Activated CD8-positive, alpha-beta T cell treated with anti-CD3 and anti-CD28 coated beads, Interleukin-2, amount 10 ng/mL, durations not matched to agents 7 days and 5 days (primary cell): ENCODE data around the gene HGFAC. TPM values are rescaled to one million over a fixed set of nuclear protein-coding genes. Genes with fewer than 3 reads are reported as not detected.
"Not testable (repeated sequence)": the region's sequence is repeated elsewhere in the genome, so short reads cannot be mapped to it uniquely, and the experiment has no call there.

ENCODE experiments used
- ATAC-seq: fragments of 150-1000 bp; cut with Tn5 transposase; one replicate; pipeline ENCODE4 v1.10.0; 2021; ENCODE audit warnings: moderate library complexity
- CTCF ChIA-PET: fragments of 350-600 bp; sonication (Branson Sonifier 250); formaldehyde crosslinking; loops from one replicate; lab custom pipeline; 2021; ENCODE audit warnings: antibody characterized with exemption; lab: Charles Lee
- POLR2A ChIA-PET: fragments of 350-600 bp; sonication (Branson Sonifier 250); formaldehyde crosslinking; loops from one replicate; lab custom pipeline; 2021; ENCODE audit warnings: antibody characterized with exemption; lab: Charles Lee
- DNase-seq: peaks from one replicate; pipeline ENCODE4 v3.0.0-alpha.2; 2020
- H3K27ac Mint-ChIP-seq: one replicate; pipeline ENCODE4 v1.8.0; 2021; ENCODE audit warnings: mild to moderate bottlenecking, mixed read lengths
- H3K27me3 Mint-ChIP-seq: one replicate; pipeline ENCODE4 v1.8.0; 2021; ENCODE audit warnings: low read depth, mixed read lengths
- H3K36me3 Mint-ChIP-seq: one replicate; pipeline ENCODE4 v1.8.0; 2021; ENCODE audit warnings: low read depth, mixed read lengths
- H3K4me1 Mint-ChIP-seq: one replicate; pipeline ENCODE4 v1.8.0; 2021; ENCODE audit warnings: low read depth, mixed read lengths
- H3K4me3 Mint-ChIP-seq: one replicate; pipeline ENCODE4 v1.8.0; 2021; ENCODE audit warnings: mild to moderate bottlenecking, mixed read lengths
- H3K9me3 Mint-ChIP-seq: one replicate; pipeline ENCODE4 v1.8.0; 2022; ENCODE audit warnings: mixed read lengths; ENCODE audit not compliant: insufficient read depth
- total RNA-seq, 2 experiments: library from RNA; stranded (reverse); gene quantifications; one replicate each; pipeline ENCODE4 v1.2.3, GENCODE V29; 2021

Gene HGFAC
- total RNA-seq, 2 experiments from 2014 or later: not detected

- H3K27ac Mint-ChIP-seq: no peak overlapping the region
- H3K4me3 Mint-ChIP-seq: no peak overlapping the region
- no peaks in the 10 kb centered on the region for H3K4me1 Mint-ChIP-seq
- no peaks in the 10 kb centered on the region for H3K36me3 Mint-ChIP-seq
- H3K27me3 Mint-ChIP-seq: peaks cover 1% of the 10 kb centered on the region
- H3K9me3 Mint-ChIP-seq: no peaks in the 10 kb centered on the region
- ChIA-PET POLR2A (no interaction called here), CTCF (no interaction called here)
- ATAC-seq (no peak), DNase-seq (no peak)
Measured at GRCh38 chr4:3449047-3449573, 7.3 kb downstream of the HGFAC start.

DNA sequence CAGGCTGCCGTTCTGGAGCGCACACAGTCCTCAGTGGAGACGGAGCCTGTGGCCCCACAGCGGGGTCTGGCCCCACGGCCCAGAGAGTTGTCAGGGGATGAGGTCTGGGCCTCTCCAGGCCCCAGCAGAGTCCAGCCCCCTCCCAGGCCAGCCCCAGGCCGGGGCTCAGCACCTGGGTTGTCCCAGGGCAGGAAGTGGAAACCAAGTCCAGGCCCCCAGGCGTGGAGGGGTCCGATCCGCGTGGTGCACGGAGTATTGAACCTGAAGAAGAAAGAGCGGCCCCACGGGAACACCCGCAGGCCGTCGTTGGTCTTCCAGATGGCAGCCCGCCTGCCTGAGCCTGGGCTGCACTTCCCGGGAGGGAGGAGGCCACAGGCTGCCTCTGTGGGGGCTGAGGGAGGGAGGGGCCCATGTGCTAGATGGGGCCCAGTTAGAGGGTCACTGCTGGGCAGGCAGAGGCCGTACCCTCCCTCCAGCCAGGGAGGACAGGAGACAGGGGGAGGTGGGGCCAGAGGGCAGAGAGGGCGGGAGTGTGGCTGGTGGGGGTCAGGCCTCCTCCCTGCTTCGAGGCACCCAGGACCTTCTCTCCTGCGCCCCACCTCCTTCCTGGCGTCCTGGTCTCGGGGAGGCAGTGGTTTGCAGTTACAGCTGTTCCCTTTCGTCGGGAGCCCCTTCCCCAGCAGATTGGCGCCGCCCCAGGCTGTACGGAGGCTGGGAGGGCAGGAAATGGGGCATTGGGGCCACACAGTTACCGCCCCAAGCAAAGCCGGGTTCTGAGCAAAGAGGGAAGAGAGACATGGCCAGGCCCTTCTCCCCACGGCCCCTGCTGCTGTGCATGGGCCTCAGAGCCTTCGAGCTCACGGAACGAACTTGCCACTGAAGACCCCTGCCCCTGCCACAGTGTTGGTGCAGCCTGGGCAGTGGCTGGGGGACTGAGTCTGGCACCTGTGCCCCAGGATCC, 8.1 kb downstream of the HGFAC start:
- ATAC-seq (no peak), DNase-seq (no peak)
- POLR2A ChIA-PET: no interaction called here
- Mint-ChIP-seq H3K4me3 (no peak overlapping the region), H3K27ac (no peak overlapping the region), H3K36me3 (no peaks in the 10 kb centered on the region), H3K4me1 (no peaks in the 10 kb centered on the region), H3K27me3 (peaks cover 1% of the 10 kb centered on the region), H3K9me3 (peaks cover 3% of the 10 kb centered on the region)
- CTCF ChIA-PET: interaction anchor here (1.0 kb wide), 1 partner anchor 104 kb away, joined by 3 read pairs; no protein-coding TSS in a partner anchor

DNA sequence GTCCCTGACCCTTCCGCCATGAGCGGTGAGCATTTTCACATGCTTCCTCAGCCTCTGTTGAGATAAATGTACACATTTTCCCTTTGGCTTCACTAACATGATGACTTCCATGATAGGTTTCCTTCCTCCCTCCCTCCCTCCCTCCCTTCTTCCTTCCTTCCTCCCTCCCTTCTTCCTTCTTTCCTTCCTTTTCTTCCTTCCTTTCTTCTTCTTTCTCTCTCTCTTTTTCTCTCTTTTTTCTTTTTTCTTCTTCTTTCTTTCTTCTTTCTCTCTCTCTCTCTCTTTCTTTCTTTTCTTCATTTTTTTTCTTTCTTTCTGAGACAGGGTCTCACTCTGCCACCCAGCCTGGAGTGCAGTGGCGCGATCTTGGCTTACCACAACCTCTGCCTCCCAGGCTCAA, 8.9 kb downstream of the HGFAC start:
- H3K4me3 Mint-ChIP-seq: no peak overlapping the region
- ChIA-PET POLR2A (no interaction called here), CTCF (interaction anchor here (1.0 kb wide), 1 partner anchor 104 kb away, joined by 3 read pairs; no protein-coding TSS in a partner anchor)
- ATAC-seq (no peak), DNase-seq (no peak)
- H3K4me1 Mint-ChIP-seq: no peaks in the 10 kb centered on the region
- H3K27me3 Mint-ChIP-seq: peaks cover 1% of the 10 kb centered on the region
- peaks cover 11% of the 10 kb centered on the region for H3K9me3 Mint-ChIP-seq
- H3K27ac Mint-ChIP-seq: no peak overlapping the region
- H3K36me3 Mint-ChIP-seq: no peaks in the 10 kb centered on the region

- CTCF ChIA-PET: interaction anchor here (1.2 to 1.5 kb wide), 2 partner anchors 106 to 345 kb away, joined by 4 read pairs; no protein-coding TSS in a partner anchor
Measured at GRCh38 chr4:3451956-3452355, 10.2 kb downstream of the HGFAC start.

GRCh38 chr4:3452376-3452775, 10.6 kb downstream of the HGFAC start:
- POLR2A ChIA-PET: no interaction called here
- ATAC-seq (no peak), DNase-seq (no peak)
- Mint-ChIP-seq H3K27ac (no peak overlapping the region), H3K27me3 (peaks cover 1% of the 10 kb centered on the region), H3K36me3 (no peaks in the 10 kb centered on the region), H3K4me3 (no peak overlapping the region), H3K9me3 (peaks cover 14% of the 10 kb centered on the region), H3K4me1 (no peaks in the 10 kb centered on the region)
- CTCF ChIA-PET: interaction anchor here (1.2 to 1.5 kb wide), 2 partner anchors 106 to 345 kb away, joined by 4 read pairs; no protein-coding TSS in a partner anchor

More at GRCh38 chr4:3451956-3452355, 10.2 kb downstream of the HGFAC start:
- Mint-ChIP-seq H3K36me3 (no peaks in the 10 kb centered on the region), H3K4me1 (no peaks in the 10 kb centered on the region), H3K4me3 (no peak overlapping the region), H3K27me3 (peaks cover 1% of the 10 kb centered on the region), H3K27ac (no peak overlapping the region), H3K9me3 (peaks cover 14% of the 10 kb centered on the region)
- DNase-seq (no peak), ATAC-seq (no peak)
- POLR2A ChIA-PET: no interaction called here

DNA sequence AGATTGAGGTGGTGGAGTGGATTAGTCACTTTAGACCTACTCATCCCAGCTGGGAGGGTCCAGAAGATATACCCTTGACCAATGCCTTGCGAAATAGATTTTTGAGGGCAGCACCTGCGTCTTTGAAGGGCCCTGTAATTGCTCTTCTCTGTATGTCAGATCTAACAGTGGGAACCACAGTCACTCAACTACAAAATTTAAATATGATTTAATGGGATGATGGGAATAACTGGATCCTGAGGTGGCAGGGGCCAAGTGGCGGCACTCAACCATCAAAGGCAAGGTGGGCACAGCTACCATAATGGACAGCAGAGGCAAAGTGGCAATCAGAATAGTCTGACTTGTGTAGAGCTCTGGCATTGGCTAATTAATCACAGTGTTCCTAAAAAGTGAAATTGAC, 13.8 kb downstream of the HGFAC start:
- POLR2A ChIA-PET, H3K4me1 Mint-ChIP-seq, H3K36me3 Mint-ChIP-seq, DNase-seq, H3K4me3 Mint-ChIP-seq, ATAC-seq, H3K27ac Mint-ChIP-seq: not testable (repeated sequence)
- peaks cover 14% of the 10 kb centered on the region for H3K9me3 Mint-ChIP-seq
- CTCF ChIA-PET: interaction anchor here (1.5 kb wide), 1 partner anchor 25 kb away, joined by 5 read pairs; no protein-coding TSS in a partner anchor
- H3K27me3 Mint-ChIP-seq: peaks cover 12% of the 10 kb centered on the region

GRCh38 chr4:3458371-3458770, 16.6 kb downstream of the HGFAC start:
- peaks cover 15% of the 10 kb centered on the region for H3K27me3 Mint-ChIP-seq
- CTCF ChIA-PET: no interaction called here

GRCh38 chr4:3459156-3459555, 17.4 kb downstream of the HGFAC start:
- CTCF ChIA-PET, DNase-seq, H3K27ac Mint-ChIP-seq, H3K4me1 Mint-ChIP-seq, H3K36me3 Mint-ChIP-seq, POLR2A ChIA-PET, H3K4me3 Mint-ChIP-seq, ATAC-seq: not testable (repeated sequence)
- Mint-ChIP-seq H3K9me3 (peaks cover 14% of the 10 kb centered on the region), H3K27me3 (peaks cover 15% of the 10 kb centered on the region)

More at GRCh38 chr4:3458371-3458770, 16.6 kb downstream of the HGFAC start:
- ATAC-seq: no peak
- DNase-seq: no peak
- Mint-ChIP-seq H3K27ac (no peak overlapping the region), H3K4me1 (no peaks in the 10 kb centered on the region), H3K4me3 (no peak overlapping the region), H3K36me3 (no peaks in the 10 kb centered on the region), H3K9me3 (peaks cover 14% of the 10 kb centered on the region)
- POLR2A ChIA-PET: no interaction called here

GRCh38 chr4:3460926-3461325, 19.2 kb downstream of the HGFAC start:
- H3K9me3 Mint-ChIP-seq: peaks cover under 1% of the 10 kb centered on the region
- no peak for DNase-seq
- ATAC-seq: no peak
- H3K4me1 Mint-ChIP-seq: no peaks in the 10 kb centered on the region
- ChIA-PET POLR2A (no interaction called here), CTCF (no interaction called here)
- no peak overlapping the region for H3K4me3 Mint-ChIP-seq
- H3K36me3 Mint-ChIP-seq: no peaks in the 10 kb centered on the region
- peaks cover 15% of the 10 kb centered on the region for H3K27me3 Mint-ChIP-seq
- H3K27ac Mint-ChIP-seq: no peak overlapping the region

- no peak overlapping the region for H3K27ac Mint-ChIP-seq
- POLR2A ChIA-PET: no interaction called here
- H3K36me3 Mint-ChIP-seq: no peaks in the 10 kb centered on the region
- H3K4me1 Mint-ChIP-seq: no peaks in the 10 kb centered on the region
- peaks cover 15% of the 10 kb centered on the region for H3K27me3 Mint-ChIP-seq
- no peak overlapping the region for H3K4me3 Mint-ChIP-seq
- DNase-seq (no peak), ATAC-seq (no peak)
- no peaks in the 10 kb centered on the region for H3K9me3 Mint-ChIP-seq
- CTCF ChIA-PET: no interaction called here
Measured at GRCh38 chr4:3461515-3462291, 19.9 kb downstream of the HGFAC start.

DNA sequence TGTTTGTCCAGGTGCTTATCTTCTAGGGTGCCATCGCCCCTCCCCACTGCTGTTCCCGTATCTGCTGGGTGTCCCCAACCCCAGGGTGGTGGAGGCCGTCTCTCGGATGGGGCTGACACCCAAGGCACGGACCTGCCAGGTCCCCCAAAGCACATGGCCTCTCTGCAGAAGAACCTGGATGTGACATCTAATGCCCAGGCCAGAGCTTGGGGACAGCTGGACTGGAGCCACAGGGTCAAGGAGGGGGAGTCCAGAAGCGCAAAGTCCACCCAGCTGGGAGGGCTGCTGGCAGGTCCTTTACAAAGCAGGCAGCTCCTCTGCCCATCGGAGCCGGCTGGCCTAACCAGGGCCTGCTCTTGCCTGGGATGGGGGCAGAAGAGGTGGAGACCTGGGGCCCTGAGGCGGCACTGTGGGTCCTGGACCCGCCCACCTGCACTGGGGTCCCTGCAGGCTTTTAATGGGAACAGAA, 20.6 kb downstream of the HGFAC start:
- no peaks in the 10 kb centered on the region for H3K9me3 Mint-ChIP-seq
- H3K27me3 Mint-ChIP-seq: peaks cover 15% of the 10 kb centered on the region
- no peaks in the 10 kb centered on the region for H3K4me1 Mint-ChIP-seq
- no peaks in the 10 kb centered on the region for H3K36me3 Mint-ChIP-seq
- H3K27ac Mint-ChIP-seq: no peak overlapping the region
- ChIA-PET POLR2A (no interaction called here), CTCF (no interaction called here)
- H3K4me3 Mint-ChIP-seq: no peak overlapping the region
- ATAC-seq: no peak
- no peak for DNase-seq
